Fibroblast of skin of right biceps (primary cell): ENCODE measurements around the gene CNTLN.
"Not testable (repeated sequence)": the region's sequence is repeated elsewhere in the genome, so short reads cannot be mapped to it uniquely, and the experiment has no call there.

Experiments
- DNase-seq: peaks from one replicate; pipeline ENCODE4 v3.0.0-alpha.2; 2013

The CNTLN gene

GRCh38 chr9:17519761-17520160 is 384.9 kb downstream of the CNTLN start:
- DNase-seq = no peak

GRCh38 chr9:17520268-17521064 is 385.6 kb downstream of the CNTLN start:
- DNase-seq = no peak

GRCh38 chr9:17521100-17521855 is 386.4 kb downstream of the CNTLN start:
- no peak for DNase-seq

- DNase-seq = not testable (repeated sequence)
Observed at GRCh38 chr9:17526726-17527125, 391.9 kb downstream of the CNTLN start.

GRCh38 chr9:17528859-17529258 is 394.0 kb downstream of the CNTLN start:
- no peak for DNase-seq

GRCh38 chr9:17531642-17532254 is 396.9 kb downstream of the CNTLN start:
- DNase-seq = peak; percentile 42

GRCh38 chr9:17532461-17532860 is 397.6 kb downstream of the CNTLN start:
- no peak for DNase-seq

GRCh38 chr9:17535176-17535575 is 400.3 kb downstream of the CNTLN start:
- DNase-seq = no peak

- DNase-seq = no peak
Observed at GRCh38 chr9:17536027-17536426, 401.2 kb downstream of the CNTLN start.

- DNase-seq = no peak
Observed at GRCh38 chr9:17551023-17551422, 416.2 kb downstream of the CNTLN start.
